ENCODE measurements around the gene KYAT1.

KYAT1 gene

DNA sequence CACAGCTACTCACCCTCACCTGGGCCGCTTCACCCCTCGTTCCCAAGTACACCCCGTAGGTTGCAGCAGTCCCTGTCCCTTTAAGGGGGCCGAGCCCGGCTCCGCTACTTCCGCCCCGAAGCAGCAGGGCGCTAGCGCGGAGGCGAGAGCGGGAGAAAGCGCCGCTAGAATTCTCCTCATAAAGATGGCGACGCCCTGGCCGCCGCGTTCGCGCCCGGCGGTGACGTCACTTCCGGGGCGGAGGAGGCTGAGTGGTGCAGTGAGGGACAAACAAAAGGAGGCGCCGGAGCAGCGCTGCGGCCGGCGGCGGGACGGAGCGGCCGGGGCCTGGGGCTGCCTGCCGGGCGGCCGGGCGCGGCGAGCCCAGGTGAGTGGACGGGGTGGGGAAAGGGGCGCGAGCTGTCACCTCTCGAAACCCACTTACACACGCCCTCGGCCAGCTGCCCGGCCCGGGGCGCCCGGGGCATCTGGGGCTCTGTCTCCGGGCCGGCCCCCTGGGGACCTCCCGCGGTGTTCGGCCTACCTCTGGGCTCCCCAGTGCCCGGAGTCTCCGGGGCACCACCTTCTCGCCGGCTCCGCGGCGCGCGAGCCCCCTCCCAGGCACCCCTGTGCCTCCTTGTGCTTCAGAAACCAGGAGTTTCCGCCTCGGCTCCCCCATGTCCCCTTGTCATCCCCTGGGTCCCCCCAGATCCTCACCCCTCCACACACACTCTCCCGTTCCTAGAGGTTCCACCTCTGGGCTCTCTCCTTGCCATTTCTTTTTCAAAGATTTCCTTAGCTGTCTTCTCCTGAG, at the start of gene KYAT1, which contains the start of gene LRRC8A:
Gene KYAT1 (minus strand): TSS at position 67 of the 793 bp plus-strand sequence. CDS start 36,545 bp downstream, outside the sequence.
Gene LRRC8A (plus strand): TSS at position 250 of the 793 bp plus-strand sequence. CDS start 25,032 bp downstream, outside the sequence.
- peak; percentile 91 to 94 for DNase-seq

GRCh38 chr9:128929560-128929959, 47.8 kb upstream of the KYAT1 start:
- DNase-seq = no peak

DNA sequence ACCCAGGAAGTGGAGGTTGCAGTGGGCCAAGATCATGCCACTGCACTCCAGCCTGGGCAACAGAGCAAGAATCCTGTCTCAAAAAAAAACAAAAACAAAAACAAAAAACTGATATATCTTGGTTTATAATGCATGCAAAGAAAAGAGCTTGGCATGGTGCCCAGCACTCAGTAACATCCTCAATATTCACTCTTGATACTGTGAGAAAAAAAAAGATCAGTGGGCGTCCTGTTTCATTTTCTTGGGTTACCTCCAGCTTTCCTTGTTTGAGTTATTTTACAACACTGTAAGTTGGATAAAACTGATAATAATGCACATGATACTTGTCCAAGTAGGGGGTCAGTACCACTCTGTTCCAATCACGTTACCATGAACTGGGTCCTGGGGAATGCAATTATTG, 46.9 kb upstream of the KYAT1 start:
- no peak for DNase-seq

GRCh38 chr9:128927731-128928411, 46.1 kb upstream of the KYAT1 start:
- peak in 1 of 2 donors; percentile 3 for DNase-seq

DNA sequence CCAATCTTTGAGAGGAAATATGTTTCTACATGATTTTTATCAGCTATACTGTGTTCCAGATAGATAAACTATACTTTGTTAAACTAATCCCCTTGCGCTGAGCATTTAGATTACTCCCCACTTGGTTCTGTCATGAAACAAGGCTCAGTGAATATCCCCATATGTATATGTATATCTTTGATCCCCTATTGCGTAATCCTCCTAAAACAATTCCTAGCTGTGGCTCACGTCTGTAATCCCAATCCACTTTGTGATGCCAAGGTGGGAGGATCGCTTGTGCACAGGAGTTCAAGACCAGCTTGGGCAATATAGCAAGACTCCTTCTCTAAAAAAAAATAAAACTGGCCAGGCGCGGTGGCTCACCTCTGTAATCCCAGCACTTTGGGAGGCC, 41.7 kb upstream of the KYAT1 start:
- no peak for DNase-seq

GRCh38 chr9:128921881-128922763, 40.4 kb upstream of the KYAT1 start:
- DNase-seq = peak in 1 of 2 donors; percentile 4

GRCh38 chr9:128920381-128921058, 38.8 kb upstream of the KYAT1 start, which contains the start of gene PHYHD1:
Gene PHYHD1 (plus strand): TSS chr9:128920982. CDS start chr9:128922324, 1,342 bp downstream.
- DNase-seq = no peak

- DNase-seq = no peak
Observed at GRCh38 chr9:128919402-128920089, 37.8 kb upstream of the KYAT1 start.

DNA sequence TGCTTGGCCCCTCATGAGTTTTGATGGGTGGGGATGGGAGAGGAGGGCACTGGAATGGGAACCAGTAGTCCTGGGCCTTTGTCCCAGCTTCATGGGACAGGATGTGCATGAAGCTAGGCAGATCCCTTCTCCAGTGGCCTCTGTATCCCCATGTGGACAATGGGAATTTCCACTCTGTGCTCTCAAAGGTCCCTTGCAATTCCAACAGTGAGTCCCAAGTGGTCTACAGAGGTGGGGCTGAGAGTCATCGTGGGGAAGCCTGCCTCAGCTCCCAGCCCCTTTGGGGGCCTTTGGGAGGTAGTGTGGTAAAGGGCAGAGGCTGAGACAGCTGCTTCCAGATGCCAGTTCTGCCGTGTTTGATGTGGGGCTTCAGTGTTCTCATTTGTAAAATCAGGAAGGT, 37.2 kb upstream of the KYAT1 start:
- DNase-seq = no peak

DNA sequence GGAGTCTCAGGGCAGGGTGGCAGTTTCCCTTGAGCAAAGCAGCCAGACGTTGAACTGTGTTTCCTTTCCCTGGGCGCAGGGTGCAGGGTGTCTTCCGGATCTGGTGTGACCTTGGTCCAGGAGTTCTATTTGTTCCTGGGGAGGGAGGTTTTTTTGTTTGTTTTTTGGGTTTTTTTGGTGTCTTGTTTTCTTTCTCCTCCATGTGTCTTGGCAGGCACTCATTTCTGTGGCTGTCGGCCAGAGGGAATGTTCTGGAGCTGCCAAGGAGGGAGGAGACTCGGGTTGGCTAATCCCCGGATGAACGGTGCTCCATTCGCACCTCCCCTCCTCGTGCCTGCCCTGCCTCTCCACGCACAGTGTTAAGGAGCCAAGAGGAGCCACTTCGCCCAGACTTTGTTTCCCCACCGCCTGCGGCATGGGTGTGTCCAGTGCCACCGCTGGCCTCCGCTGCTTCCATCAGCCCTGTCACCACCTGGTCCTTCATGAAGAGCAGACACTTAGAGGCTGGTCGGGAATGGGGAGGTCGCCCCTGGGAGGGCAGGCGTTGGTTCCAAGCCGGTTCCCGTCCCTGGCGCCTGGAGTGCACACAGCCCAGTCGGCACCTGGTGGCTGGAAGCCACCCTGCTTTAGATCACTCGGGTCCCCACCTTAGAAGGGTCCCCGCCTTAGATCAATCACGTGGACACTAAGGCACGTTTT, 35.5 kb upstream of the KYAT1 start:
- no peak for DNase-seq

DNA sequence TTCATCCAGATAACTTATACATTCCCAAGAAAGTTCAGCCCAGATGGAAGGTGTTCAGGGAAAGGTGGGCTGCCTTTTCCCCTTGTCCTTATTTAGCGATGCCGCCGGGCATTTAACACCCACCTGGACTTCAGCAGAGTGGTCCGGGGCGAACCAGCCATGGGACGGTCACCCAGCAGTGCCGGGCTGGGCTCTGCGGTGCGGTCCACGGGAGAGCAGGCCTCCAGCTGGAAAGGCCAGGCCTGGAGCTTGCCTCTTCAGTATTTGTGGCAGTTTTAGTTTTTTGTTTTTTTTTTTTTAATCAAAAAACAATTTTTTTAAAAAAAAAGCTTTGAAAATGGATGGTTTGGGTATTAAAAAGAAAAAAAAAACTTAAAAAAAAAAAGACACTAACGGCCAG, 35.0 kb upstream of the KYAT1 start:
- no peak for DNase-seq

DNA sequence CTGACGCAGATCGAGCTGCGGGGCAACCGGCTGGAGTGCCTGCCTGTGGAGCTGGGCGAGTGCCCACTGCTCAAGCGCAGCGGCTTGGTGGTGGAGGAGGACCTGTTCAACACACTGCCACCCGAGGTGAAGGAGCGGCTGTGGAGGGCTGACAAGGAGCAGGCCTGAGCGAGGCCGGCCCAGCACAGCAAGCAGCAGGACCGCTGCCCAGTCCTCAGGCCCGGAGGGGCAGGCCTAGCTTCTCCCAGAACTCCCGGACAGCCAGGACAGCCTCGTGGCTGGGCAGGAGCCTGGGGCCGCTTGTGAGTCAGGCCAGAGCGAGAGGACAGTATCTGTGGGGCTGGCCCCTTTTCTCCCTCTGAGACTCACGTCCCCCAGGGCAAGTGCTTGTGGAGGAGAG, 34.5 kb upstream of the KYAT1 start:
- DNase-seq = no peak

DNA sequence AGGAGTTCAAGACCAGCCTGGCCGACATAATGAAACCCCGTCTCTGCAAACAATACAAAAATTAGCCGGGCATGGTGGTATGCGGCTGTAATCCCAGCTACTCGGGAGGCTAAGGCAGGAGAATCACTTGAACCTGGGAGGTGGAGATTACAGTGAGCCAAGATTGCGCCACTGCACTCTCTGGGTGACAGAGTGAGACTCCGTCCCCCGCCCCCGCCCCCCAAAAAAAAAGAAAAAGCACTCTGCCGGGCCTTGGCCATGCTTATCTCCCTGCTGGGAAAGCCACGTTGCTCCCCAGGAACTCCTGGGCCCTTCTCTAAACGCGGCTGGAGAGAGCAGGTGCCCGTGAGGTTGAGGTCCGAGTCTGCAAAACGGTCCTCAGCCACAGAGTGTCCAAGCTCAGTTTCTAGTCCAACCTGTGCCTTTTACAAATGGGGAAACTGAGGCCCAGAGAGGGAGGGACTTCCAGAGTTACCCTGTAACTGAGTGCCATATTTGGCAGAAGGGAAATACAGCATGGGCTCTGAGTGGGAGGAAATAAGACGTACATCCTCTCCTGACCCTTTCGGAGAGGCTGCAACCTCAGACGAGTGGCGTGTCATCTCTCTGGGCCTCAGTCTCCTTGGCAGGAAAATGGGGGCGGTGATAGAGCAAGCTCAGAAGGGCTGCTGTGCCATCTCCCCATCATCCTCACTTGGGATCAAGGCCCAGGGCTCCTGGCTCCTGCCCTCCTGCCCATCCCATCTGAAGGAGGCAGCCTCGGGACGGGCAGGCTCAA, 32.4 kb upstream of the KYAT1 start:
- no peak for DNase-seq

DNA sequence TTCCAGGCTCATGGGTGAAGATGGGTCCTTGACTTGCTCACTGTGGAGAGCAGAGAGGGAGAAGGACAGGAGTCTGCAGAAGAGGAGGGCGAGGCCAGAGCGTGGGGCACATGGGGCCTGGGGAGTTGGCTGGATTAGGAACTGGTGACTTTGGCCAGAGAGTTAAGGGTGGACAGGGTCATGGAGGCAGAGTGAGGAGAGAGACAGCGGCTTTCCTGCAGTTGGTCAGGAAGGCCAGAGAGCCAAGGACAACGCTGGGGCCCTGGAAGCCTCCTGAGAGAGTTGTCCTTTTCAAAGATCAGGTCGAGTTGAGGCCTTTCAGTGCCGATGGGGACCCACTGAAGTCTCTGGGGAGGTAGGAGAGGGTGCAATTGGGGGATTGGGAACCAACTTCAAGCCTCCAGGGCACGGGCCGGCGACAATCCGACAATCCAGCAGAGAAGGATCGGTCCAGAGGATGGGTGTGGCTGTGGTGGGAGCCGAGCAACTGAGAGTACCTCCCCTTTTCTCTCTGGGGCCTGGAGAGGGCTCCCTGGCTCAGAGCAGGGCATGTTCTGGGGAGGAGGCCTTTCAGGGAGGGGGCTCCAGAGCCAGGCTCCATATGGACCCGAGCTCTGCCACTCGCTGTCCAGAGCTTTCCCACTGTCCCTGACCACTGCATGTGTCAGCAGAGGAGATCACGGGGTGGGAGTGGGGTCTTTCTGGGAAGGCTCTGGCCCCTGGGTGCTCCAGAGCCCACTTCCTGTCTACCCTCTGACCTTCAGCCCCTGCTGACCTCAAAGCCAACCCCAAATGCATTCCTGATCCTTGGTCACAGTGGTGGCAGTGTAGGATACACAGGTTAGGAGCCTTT, 31.5 kb upstream of the KYAT1 start:
- no peak for DNase-seq

DNA sequence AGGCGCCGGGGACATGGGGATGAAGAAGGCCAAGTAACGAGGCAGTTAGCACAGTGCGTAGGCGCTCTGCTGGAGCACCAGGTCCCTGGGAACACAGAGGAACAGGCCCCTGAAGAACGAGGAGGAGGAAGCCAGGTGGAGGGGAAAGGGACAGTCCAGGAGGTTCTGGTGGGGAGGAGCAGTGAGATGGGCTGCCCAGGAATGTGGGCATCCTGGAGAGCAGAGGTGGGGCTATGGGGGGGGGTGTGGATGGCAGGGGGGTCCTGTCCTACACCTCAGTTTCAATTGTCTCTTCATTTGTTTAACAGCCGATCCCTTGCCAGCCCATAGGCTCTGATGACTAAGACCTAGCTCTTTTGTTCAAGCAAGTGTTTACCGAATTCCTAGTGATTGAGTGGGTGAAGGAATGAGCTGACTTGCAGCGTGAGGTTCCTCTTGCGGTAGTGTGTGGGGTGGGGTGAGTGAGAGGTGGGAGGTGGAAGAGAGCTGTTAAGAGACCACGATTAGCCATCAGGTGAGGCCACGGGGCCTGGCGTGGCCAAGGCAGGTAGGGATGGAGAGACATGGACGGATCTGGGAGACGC, 30.6 kb upstream of the KYAT1 start:
- DNase-seq = no peak

DNA sequence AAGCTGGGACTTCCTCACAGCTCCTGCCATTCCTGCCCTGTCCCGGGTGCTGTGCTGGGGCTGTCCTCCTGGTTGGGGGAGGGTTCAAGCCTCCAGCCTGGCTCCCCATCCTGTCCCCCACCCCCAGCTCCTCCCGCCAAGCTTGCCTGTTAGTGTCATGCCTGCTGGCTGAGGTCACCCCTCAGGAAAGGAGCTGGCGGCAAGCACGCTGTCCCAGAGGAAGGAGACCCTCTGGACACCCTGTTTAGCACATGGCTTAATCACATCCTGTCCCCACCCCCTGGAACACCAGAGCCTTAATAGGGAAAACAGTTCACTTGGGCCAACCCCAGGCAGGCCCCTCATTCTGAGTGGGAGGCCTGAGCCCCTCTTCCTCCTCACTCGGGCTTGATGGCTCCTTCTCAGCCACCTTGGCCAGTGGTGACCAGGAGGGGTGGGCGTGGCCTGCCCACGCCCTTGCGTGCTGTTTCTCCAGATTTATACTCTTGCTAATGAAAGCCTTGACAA, 29.8 kb upstream of the KYAT1 start:
- DNase-seq = no peak

- DNase-seq = no peak
Observed at GRCh38 chr9:128910906-128911305, 29.2 kb upstream of the KYAT1 start.

GRCh38 chr9:128909859-128910258, 28.1 kb upstream of the KYAT1 start:
- DNase-seq = no peak

DNA sequence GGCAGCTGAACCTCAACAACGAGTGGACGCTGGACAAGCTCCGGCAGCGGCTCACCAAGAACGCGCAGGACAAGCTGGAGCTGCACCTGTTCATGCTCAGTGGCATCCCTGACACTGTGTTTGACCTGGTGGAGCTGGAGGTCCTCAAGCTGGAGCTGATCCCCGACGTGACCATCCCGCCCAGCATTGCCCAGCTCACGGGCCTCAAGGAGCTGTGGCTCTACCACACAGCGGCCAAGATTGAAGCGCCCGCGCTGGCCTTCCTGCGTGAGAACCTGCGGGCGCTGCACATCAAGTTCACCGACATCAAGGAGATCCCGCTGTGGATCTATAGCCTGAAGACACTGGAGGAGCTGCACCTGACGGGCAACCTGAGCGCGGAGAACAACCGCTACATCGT, 26.6 kb upstream of the KYAT1 start:
- DNase-seq = no peak
